SH-SY5Y (cell line): ENCODE measurements around the gene NKX2-3.

Source experiments
- GATA2 ChIP-seq: IDR thresholded peaks from 2 replicates; pipeline ENCODE4 v1.6.1; 2011; ENCODE audit warnings: mild to moderate bottlenecking, low read depth, low read length
- GATA3 ChIP-seq: IDR thresholded peaks from 2 replicates; pipeline ENCODE4 v1.6.1; 2011; ENCODE audit warnings: low read depth, mild to moderate bottlenecking, low read length, moderate library complexity

GRCh38 chr10:99571816-99572215, 39.1 kb downstream of the NKX2-3 start:
- TF ChIP-seq GATA2 (no peak), GATA3 (no peak)
